T follicular helper cell (primary cell): ENCODE measurements around the gene COPZ2.
A peak's percentile ranks its signal among the peaks of the same experiment; 100 is the strongest.

Experiments
- DNase-seq: peaks from one replicate; pipeline ENCODE4 v3.0.0-alpha.2; 2020; ENCODE audit warnings: low read depth

COPZ2 gene

DNA sequence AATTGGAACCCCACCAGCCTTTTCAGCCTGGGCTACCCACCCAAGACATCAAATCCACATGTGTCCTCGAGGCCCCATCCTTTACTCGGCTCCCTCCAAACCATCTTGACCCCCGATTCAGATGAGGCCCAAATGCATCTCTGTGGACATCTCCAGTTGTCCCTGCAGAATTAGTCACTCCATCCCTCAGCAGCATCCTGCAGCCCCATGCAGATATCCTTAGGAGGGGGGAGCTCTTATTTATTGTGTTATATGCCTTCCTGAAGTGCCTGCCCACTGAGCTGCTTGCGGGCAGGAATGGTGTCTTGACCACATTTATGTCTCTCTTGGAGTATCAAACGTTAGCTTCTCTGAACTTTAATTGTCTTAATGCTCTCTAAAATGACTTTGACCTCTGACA lies 51.1 kb downstream of the COPZ2 start:
- DNase-seq, result no peak

DNA sequence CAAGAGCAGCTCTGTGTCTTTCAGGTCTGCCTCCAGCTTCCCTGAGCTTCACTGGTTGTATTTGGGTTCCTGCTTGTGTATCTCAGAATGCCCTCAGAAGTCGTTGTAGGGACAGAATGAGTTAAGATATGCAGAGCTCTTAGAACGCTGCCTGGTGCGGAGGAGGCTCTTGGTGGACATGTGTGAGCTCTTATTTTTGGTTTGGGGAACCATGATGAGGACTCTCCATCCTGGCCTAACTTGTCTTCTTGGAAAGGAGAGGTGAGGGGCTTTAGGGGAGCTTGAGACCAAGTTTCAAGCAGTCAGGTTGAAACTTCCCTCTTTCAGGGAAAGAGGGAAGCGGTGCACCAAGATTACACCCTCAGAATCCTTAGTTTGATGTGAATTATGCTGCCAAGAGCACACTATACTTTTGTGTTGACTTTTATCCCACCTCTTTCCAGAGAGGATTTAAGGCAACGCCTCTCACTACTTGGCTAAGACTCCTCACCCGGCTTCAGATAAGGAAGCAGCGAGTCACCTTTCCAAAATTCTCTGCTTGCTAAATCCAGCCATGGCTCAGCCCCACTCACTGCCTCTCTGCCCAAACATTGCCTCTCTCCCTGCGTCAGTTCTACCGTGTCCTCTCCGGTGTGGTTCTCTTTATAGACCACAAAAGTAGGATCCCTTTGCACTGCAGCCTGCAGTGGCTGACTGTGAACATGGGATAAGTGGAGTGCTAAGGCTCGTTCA lies 53.9 kb downstream of the COPZ2 start:
- DNase-seq, result no peak

DNA sequence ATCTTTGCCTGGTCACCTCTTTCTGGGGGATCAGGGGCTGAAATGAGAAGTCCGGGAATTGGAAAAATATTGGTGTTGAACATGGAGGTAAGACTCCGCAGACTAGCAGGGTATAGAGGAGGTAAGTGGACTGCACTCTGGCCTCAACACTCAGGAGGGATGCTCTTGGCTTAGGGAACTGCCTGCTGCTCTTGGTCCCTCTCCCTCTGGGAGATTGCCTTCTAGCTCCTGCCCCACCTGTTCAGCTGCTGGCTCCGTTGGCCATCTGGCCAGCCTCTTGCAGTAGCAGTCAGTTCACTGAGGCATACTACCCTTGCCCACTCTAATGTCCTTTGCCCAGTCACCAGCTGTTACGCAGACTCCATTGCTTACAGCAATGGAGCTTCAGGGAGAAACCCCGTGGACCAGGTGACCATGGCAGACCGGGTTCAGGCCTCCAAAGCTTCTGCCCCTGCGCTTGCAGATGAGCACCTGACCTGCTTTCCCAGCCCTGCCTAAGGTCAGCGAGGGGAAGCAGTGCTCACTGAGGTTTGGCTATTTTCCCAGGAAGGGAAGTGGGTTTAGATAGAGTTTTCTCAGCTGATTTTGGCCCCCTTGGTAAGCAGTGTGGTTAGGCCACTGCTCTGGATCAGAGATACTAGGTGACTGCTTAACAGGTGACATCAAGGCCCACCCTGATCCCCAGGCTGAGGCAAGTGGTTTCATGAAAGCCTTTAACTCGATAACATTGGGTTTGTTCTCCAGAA lies 54.8 kb downstream of the COPZ2 start:
- no peak for DNase-seq

- DNase-seq, result no peak
Observed at GRCh38 chr17:47982091-47982617, 55.4 kb downstream of the COPZ2 start.

DNA sequence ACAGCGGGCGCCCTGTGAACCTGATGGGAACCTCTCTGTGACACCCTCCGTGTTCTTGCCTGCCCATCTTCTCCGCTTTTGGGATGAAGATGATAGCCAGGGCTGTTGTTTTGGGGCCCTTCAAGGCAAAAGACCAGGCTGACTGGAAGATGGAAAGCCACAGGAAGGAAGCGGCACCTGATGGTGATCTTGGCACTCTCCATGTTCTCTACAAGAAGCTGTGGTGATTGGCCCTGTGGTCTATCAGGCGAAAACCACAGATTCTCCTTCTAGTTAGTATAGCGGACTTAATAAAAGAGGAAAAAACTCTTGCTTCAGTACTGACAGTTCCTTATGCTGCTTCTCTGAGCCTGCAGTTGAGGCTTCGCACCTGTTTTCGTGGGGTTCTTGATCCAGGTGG lies 56.1 kb downstream of the COPZ2 start:
- DNase-seq, result no peak

- DNase-seq, result no peak
Observed at GRCh38 chr17:47980541-47980940, 57.1 kb downstream of the COPZ2 start.

- peak; percentile 22 for DNase-seq
Observed at GRCh38 chr17:47978324-47978723, 59.3 kb downstream of the COPZ2 start.
